ENCODE measurements around the gene OXSR1.

DNA sequence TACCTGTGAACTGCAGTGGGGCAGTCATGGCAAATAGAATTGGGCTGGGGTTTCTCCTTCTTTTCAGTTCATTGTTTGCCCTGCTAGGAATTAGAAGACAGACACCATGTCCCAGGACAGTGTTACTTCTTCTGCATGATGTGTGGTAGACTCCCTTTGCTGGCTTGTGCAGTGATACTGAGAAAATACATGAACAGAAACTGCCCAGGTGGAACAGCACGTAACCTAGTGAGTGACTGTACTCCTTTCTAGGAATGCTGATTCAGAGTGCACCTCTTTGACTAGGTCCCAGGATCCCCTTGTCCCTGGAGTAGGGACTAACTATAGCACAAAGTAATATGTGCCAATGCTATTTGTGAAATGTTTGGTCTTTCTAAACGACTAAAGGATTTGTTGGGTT is 89.5 kb downstream of the OXSR1 start:
- TF ChIP-seq, protein P1, sequence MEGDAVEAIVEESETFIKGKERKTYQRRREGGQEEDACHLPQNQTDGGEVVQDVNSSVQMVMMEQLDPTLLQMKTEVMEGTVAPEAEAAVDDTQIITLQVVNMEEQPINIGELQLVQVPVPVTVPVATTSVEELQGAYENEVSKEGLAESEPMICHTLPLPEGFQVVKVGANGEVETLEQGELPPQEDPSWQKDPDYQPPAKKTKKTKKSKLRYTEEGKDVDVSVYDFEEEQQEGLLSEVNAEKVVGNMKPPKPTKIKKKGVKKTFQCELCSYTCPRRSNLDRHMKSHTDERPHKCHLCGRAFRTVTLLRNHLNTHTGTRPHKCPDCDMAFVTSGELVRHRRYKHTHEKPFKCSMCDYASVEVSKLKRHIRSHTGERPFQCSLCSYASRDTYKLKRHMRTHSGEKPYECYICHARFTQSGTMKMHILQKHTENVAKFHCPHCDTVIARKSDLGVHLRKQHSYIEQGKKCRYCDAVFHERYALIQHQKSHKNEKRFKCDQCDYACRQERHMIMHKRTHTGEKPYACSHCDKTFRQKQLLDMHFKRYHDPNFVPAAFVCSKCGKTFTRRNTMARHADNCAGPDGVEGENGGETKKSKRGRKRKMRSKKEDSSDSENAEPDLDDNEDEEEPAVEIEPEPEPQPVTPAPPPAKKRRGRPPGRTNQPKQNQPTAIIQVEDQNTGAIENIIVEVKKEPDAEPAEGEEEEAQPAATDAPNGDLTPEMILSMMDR (IDR thresholded peaks at IDR 0.05): no peak
- TF ChIP-seq TCF7L2 (IDR thresholded peaks at IDR 0.05; ENCODE audit: low read depth, low read length) (no peak), POLR2AphosphoS5 (IDR thresholded peaks at IDR 0.05; ENCODE audit: low read depth, low read length) (no peak)

All from Panc1 (cell line).